GM23338 (cell line): ENCODE measurements around the gene KRTAP10-6.

ENCODE experiments used
- CTCF ChIP-seq, 2 experiments: fragments of 200-600 bp in 1 of 2; sonication (generic) in 1 of 2; conservative IDR thresholded peaks; 2 replicates each; pipeline versions ENCODE4 v1.5.1 to v1.6.1; 2016 to 2017; ENCODE audit warnings: antibody characterized with exemption in 2 of 2, low read depth in 2 of 2, mild to moderate bottlenecking in 2 of 2, moderate library complexity in 1 of 2
- EZH2phosphoT487 ChIP-seq: fragments of 200-600 bp; sonication (generic); IDR thresholded peaks from one replicate; pipeline ENCODE4 v1.8.1; 2018; ENCODE audit warnings: antibody characterized with exemption; ENCODE audit not compliant: unreplicated experiment
- REST ChIP-seq: IDR thresholded peaks from one replicate; pipeline ENCODE4 v1.6.1; 2018; ENCODE audit warnings: antibody characterized with exemption; ENCODE audit not compliant: unreplicated experiment
- ZNF331 ChIP-seq: fragments of 250-450 bp; sonication (Bioruptor Pico); IDR thresholded peaks from 2 replicates; pipeline ENCODE4 v1.5.0; 2020; ENCODE audit warnings: low read depth, mild to moderate bottlenecking, moderate library complexity

- no peak for TF ChIP-seq EZH2phosphoT487
- no peak for TF ChIP-seq ZNF331
- no peak for TF ChIP-seq CTCF (conservative IDR thresholded peaks at IDR 0.05; ENCODE audit: low read depth in 2 of 2)
- no peak for TF ChIP-seq REST
Observed at GRCh38 chr21:44564099-44564498, 28.2 kb downstream of the KRTAP10-6 start.
